ENCODE measurements around the gene BSCL2.
"Not testable (repeated sequence)": the region's sequence is repeated elsewhere in the genome, so short reads cannot be mapped to it uniquely, and the experiment has no call there.

BSCL2 gene

DNA sequence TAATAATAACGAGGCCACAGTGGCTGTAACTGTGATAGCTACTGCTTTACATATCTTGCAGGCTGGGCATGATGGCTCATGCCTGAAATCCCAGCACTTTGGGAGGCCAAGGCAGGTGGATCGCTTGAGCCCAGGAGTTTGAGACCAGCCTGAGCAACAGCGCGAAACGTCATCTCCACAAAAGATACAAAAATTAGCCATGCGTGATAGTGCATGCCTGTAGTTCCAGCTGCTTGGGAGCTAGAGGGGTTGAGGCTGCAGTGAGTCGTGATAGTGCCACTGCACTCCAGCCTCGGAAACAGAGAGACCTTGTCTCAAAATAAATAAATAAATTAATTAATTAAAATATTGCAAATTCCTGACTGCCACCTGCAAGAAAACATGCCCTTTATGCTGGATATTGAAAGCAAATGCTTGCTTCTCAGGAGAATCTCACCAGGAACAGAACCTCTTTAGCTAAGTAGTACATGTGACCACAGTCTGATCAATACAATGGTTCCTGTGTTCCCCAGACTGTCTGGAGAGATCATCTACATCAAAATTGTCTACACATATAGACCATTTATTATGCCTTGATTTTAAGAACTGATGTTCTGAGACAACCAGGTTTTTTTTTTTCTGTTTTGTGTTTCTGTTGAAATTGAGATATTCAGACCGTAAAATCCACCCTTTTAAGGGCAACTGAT is 40.4 kb upstream of the BSCL2 start:
- no peak for DNase-seq (ENCODE audit: low read depth)
- no peak for TF ChIP-seq CTCF (IDR thresholded peaks at IDR 0.05; ENCODE audit: insufficient read depth, low read depth, low read length, missing control alignments)
- H3K4me3 ChIP-seq (ENCODE audit: low read depth, low read length), result no peak overlapping the region

- no peak for DNase-seq (ENCODE audit: low read depth)
- TF ChIP-seq CTCF (IDR thresholded peaks at IDR 0.05; ENCODE audit: insufficient read depth, low read depth, low read length, missing control alignments), result no peak
- H3K4me3 ChIP-seq (ENCODE audit: low read depth, low read length), result no peak overlapping the region
These were observed 30.0 kb upstream of the BSCL2 start for GRCh38 chr11:62737196-62737595.

- peak; percentile 34 for DNase-seq (ENCODE audit: low read depth)
- TF ChIP-seq CTCF (IDR thresholded peaks at IDR 0.05; ENCODE audit: insufficient read depth, low read depth, low read length, missing control alignments), result no peak
- no peak overlapping the region for H3K4me3 ChIP-seq (ENCODE audit: low read depth, low read length)
These were observed 25.6 kb upstream of the BSCL2 start for GRCh38 chr11:62732830-62733229.

- peak overlapping the region; percentile 93 for H3K4me3 ChIP-seq (ENCODE audit: low read depth, low read length)
- DNase-seq (ENCODE audit: low read depth), result not testable (repeated sequence)
These were observed 22.9 kb upstream of the BSCL2 start for GRCh38 chr11:62730076-62730475.

GRCh38 chr11:62728171-62728988 is 21.2 kb upstream of the BSCL2 start, which contains the start of gene TTC9C:
Gene TTC9C (plus strand): TSS chr11:62728486. CDS start chr11:62728849, 363 bp downstream.
- peak within 1 kb of the TSS; percentile 99 for H3K4me3 ChIP-seq (ENCODE audit: low read depth, low read length)
- peak; percentile 89 for DNase-seq (ENCODE audit: low read depth)
- no peak for TF ChIP-seq CTCF (IDR thresholded peaks at IDR 0.05; ENCODE audit: insufficient read depth, low read depth, low read length, missing control alignments)

DNA sequence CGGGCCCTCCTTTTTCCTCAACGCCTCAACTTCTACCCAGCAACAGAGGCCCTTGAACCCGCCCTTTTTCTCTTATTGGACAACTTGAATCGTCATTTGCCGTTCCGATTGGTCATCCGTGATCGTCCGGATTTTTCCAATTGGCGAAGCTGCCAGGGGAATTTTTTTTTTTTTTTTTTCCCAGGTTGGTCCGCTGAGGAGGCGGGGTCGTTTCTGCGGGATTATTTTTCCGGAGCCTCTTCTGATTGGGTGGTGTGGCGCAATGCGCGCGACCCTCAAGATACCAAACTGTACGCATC is 20.6 kb upstream of the BSCL2 start:
- peak; percentile 98 for DNase-seq (ENCODE audit: low read depth)
- no peak for TF ChIP-seq CTCF (IDR thresholded peaks at IDR 0.05; ENCODE audit: insufficient read depth, low read depth, low read length, missing control alignments)
- peak overlapping the region; percentile 93 for H3K4me3 ChIP-seq (ENCODE audit: low read depth, low read length)

DNA sequence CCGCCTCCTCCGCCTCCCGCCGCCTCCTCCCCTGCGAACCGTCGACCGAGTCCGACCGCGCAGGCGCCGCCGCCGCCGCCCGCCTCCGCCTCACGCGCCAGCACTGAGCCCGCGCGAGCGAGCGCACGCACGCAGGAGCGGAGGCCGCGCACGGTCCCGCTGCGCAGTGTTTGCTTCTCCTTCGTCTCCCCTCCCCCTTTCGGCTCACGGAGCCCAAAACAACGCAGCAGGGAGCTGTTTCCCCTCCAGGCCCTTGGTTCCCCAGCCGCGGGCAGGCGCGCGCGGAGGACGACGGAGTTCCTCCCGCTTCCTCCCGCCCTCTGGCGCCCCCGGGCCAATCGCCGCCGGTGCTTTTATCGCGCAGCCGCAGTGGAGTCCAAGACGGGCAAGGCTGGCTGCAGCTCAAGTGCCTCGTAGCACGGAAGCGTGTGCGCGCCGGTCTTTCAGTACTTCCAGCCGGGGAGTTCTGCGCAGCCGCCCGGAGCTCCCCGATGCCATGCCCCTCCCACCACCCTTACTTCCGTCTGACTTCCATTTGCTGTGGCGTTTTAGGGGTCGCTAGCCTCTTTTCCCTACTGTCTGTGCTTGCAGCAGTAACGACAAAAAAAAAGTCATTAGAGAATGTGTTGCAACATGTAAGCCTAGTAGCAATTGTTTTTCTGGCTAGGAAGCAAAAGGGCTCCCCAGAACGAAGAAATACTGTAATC is 20.1 kb upstream of the BSCL2 start, which contains the start of gene HNRNPUL2:
HNRNPUL2 (minus strand) TSS at position 293 of the 707 bp plus-strand sequence. CDS start 301 bp downstream, outside the sequence.
- no peak for TF ChIP-seq CTCF (IDR thresholded peaks at IDR 0.05; ENCODE audit: insufficient read depth, low read depth, low read length, missing control alignments)
- DNase-seq (ENCODE audit: low read depth), result peak; percentile 100
- peak within 1 kb of the TSS; percentile 99 for H3K4me3 ChIP-seq (ENCODE audit: low read depth, low read length)

Measured in GM12865 (cell line).